ENCODE measurements around the gene GTF2IRD2.
"Not testable (repeated sequence)": the region's sequence is repeated elsewhere in the genome, so short reads cannot be mapped to it uniquely, and the experiment has no call there.

DNA sequence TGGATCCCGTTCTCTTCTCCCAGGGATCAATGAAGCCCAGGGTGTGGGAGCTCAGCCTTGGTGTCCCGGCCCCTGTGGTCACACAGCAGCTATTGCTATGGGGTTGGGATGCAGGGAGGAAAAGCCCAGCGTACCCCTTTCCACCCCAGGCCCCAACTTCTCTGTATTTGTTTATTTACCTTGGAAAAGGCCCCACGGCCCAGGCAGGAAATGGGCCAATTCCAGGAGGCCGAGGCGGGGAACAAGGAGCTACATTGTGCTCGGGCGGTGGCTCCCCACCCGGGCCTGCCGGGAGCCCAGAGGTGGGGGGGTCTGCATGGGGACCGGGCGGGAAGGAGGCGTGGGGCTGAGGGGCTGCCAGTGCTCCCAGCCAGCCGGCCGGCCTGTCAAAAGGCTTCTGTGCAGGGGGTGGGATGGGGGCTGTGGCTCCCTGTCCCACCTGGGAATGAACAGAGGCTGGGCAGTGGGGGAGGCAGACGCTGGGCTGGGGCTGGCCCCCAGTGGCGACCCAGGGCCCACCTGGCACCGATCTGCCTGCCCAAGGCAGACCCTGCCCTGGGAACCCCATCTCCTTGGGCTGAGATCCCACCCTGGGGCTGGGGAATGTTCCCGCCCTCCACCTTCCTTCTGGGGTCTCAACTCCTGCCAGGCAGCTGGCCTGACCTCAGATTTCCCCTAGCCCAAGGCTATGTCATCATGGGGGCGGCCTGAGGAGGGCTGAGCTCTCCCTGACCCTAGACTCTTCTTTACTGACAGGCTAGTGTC lies 23.5 kb upstream of the GTF2IRD2 start:
- TF ChIP-seq POLR2A (IDR thresholded peaks at IDR 0.05; ENCODE audit: low read depth, low read length); RCOR1 (IDR thresholded peaks at IDR 0.05; ENCODE audit: insufficient replicate concordance, low read length); BHLHE40 (IDR thresholded peaks at IDR 0.05; ENCODE audit: low read depth, low read length); CEBPB (IDR thresholded peaks at IDR 0.05; ENCODE audit: low read depth, low read length); MAFK (IDR thresholded peaks at IDR 0.05; ENCODE audit: low read depth, low read length); RAD21 (IDR thresholded peaks at IDR 0.05; ENCODE audit: low read length); MXI1 (IDR thresholded peaks at IDR 0.05; ENCODE audit: borderline replicate concordance, low read depth, low read length): not testable (repeated sequence)
- TF ChIP-seq, protein P1, sequence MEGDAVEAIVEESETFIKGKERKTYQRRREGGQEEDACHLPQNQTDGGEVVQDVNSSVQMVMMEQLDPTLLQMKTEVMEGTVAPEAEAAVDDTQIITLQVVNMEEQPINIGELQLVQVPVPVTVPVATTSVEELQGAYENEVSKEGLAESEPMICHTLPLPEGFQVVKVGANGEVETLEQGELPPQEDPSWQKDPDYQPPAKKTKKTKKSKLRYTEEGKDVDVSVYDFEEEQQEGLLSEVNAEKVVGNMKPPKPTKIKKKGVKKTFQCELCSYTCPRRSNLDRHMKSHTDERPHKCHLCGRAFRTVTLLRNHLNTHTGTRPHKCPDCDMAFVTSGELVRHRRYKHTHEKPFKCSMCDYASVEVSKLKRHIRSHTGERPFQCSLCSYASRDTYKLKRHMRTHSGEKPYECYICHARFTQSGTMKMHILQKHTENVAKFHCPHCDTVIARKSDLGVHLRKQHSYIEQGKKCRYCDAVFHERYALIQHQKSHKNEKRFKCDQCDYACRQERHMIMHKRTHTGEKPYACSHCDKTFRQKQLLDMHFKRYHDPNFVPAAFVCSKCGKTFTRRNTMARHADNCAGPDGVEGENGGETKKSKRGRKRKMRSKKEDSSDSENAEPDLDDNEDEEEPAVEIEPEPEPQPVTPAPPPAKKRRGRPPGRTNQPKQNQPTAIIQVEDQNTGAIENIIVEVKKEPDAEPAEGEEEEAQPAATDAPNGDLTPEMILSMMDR (conservative IDR thresholded peaks at IDR 0.05; ENCODE audit: low read depth, low read length): not testable (repeated sequence)
